ENCODE data around the gene PTPRN.

GRCh38 chr2:219252570-219252899 is 56.7 kb downstream of the PTPRN start:
- TF ChIP-seq GATA2 (IDR thresholded peaks at IDR 0.05; ENCODE audit: low read depth, low read length) (no peak), GATA3 (IDR thresholded peaks at IDR 0.05; ENCODE audit: low read depth, low read length) (no peak)

All from SH-SY5Y (cell line).